Mucosa of descending colon (tissue), 3 donors: ENCODE results near the gene SULT2A1. TPM values are rescaled to one million over a fixed set of nuclear protein-coding genes. Genes with fewer than 3 reads are reported as not detected.

Experiments used
- total RNA-seq, 3 donors: library from RNA; stranded (reverse); fragmentation: NEBNext Ultra II Directional in 2 of 3; extraction: Animal tissue kit (Norgen Biotek cat#: 25700) in 2 of 3; gene quantifications; one replicate each; pipeline versions ENCODE4 v1.2.1 to v1.2.4, GENCODE V29; 2021 to 2023
- donor health status: DM: no; HTN: no; CAD: no; lungs with moderate emphysema.
- donor health status: DM: no; HTN: no; CAD: no.
- donor health status: DM: no; HTN: yes; CAD: no.

Gene SULT2A1
- total RNA-seq, 3 donors from 2014 or later: 0.67 to 1.3 TPM; not detected in 1

Other genes with a start within 250 kb of the SULT2A1 start
- 100 to 1,000 TPM in 1 of 3 donors, 10 to 100 TPM in 2; 10.8 to 108 (median 30.3) TPM for gene EHD2, start 172.9 kb downstream of the SULT2A1 start, total RNA-seq
- 100 to 1,000 TPM; 237 to 391 (median 284) TPM for gene NOP53, start 140.8 kb downstream of the SULT2A1 start, total RNA-seq
- gene SELENOW, start 107.6 kb downstream of the SULT2A1 start, total RNA-seq: 100 to 1,000 TPM; 228 to 527 (median 281) TPM
- gene TPRX1, start 81.8 kb downstream of the SULT2A1 start, total RNA-seq: not detected
- gene CRX, start 64.4 kb downstream of the SULT2A1 start, total RNA-seq: not detected
- not detected for gene TPRX2, start 27.1 kb downstream of the SULT2A1 start, total RNA-seq
- gene BSPH1, start 105.9 kb upstream of the SULT2A1 start, total RNA-seq: not detected
- not detected for gene ELSPBP1, start 108.3 kb upstream of the SULT2A1 start, total RNA-seq
- not detected for gene CABP5, start 157.8 kb upstream of the SULT2A1 start, total RNA-seq
- gene PLA2G4C, start 224.5 kb upstream of the SULT2A1 start, total RNA-seq: 10 to 100 TPM in 1 of 3 donors, 1 to 10 TPM in 2; 5.0 to 13.1 (median 7.8) TPM